ENCODE data around the gene CSGALNACT2. TPM values are rescaled to one million over a fixed set of nuclear protein-coding genes. Genes with fewer than 3 reads are reported as not detected.

Gene CSGALNACT2
- total RNA-seq, 1 experiment from 2014 or later, result 10.0 TPM

- no peaks in the 10 kb centered on the region for H3K36me3 Mint-ChIP-seq (ENCODE audit: insufficient read depth, unreplicated experiment)
- no TSS peak for BruUV-seq (replicated peaks)
These were observed 27.1 kb upstream of the CSGALNACT2 start for GRCh38 chr10:43111101-43111500.

DNA sequence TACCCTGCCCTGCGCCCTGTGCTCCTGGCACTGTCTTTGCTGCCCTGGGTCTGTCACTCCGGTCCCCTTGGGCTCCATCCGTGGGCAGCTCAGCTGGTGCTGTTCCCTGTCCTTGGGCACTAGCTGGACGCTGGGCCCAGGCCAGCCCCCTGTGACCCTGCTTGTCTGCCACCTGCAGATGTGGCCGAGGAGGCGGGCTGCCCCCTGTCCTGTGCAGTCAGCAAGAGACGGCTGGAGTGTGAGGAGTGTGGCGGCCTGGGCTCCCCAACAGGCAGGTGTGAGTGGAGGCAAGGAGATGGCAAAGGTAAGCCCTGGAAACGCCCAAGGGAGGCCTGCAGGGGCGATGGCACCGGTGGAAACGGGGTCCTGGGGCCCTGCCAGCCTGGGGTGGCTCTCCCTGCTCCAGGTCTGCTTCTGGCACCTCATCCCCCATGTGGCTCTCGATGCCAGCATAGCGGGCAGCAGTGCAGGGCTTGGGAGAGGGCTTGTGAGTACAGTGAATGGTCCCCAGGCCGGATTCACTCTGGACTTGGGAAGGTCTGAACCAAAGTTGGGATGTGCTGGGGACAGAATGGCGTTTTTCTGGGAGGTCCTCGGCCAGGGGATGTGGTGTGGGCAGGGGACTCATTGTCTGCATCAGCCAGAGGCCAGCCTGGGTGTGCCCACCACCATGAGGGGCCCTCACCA is 26.2 kb upstream of the CSGALNACT2 start:
- no TSS peak for BruUV-seq (replicated peaks)
- TF ChIP-seq, protein P1, sequence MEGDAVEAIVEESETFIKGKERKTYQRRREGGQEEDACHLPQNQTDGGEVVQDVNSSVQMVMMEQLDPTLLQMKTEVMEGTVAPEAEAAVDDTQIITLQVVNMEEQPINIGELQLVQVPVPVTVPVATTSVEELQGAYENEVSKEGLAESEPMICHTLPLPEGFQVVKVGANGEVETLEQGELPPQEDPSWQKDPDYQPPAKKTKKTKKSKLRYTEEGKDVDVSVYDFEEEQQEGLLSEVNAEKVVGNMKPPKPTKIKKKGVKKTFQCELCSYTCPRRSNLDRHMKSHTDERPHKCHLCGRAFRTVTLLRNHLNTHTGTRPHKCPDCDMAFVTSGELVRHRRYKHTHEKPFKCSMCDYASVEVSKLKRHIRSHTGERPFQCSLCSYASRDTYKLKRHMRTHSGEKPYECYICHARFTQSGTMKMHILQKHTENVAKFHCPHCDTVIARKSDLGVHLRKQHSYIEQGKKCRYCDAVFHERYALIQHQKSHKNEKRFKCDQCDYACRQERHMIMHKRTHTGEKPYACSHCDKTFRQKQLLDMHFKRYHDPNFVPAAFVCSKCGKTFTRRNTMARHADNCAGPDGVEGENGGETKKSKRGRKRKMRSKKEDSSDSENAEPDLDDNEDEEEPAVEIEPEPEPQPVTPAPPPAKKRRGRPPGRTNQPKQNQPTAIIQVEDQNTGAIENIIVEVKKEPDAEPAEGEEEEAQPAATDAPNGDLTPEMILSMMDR (IDR thresholded peaks at IDR 0.05; ENCODE audit: unreplicated experiment), result no peak
- Mint-ChIP-seq H3K4me1 (ENCODE audit: low read depth, unreplicated experiment) (no peaks in the 10 kb centered on the region), H3K27ac (ENCODE audit: unreplicated experiment) (no peak overlapping the region), H3K4me3 (ENCODE audit: low read depth, unreplicated experiment) (no peak overlapping the region), H3K36me3 (ENCODE audit: insufficient read depth, unreplicated experiment) (no peaks in the 10 kb centered on the region), H3K27me3 (ENCODE audit: unreplicated experiment) (peaks cover 27% of the 10 kb centered on the region), H3K9me3 (ENCODE audit: low read depth, unreplicated experiment) (no peaks in the 10 kb centered on the region)
- intact Hi-C loops (cut with micrococcal nuclease; ENCODE audit: unreplicated experiment), result no loop called here
- CTCF ChIA-PET, result no interaction called here
- DNase-seq, result no peak

More at GRCh38 chr10:43111101-43111500, 27.1 kb upstream of the CSGALNACT2 start:
- peaks cover 26% of the 10 kb centered on the region for H3K27me3 Mint-ChIP-seq (ENCODE audit: unreplicated experiment)
- CTCF ChIA-PET, result interaction anchor here (0.7 kb wide), 1 partner anchor 10 kb away, joined by 4 read pairs; no protein-coding TSS in a partner anchor
- intact Hi-C loops (cut with micrococcal nuclease; ENCODE audit: unreplicated experiment), result no loop called here
- no peaks in the 10 kb centered on the region for H3K9me3 Mint-ChIP-seq (ENCODE audit: low read depth, unreplicated experiment)
- H3K4me1 Mint-ChIP-seq (ENCODE audit: low read depth, unreplicated experiment), result no peaks in the 10 kb centered on the region
- no peak for DNase-seq
- H3K27ac Mint-ChIP-seq (ENCODE audit: unreplicated experiment), result no peak overlapping the region
- no peak overlapping the region for H3K4me3 Mint-ChIP-seq (ENCODE audit: low read depth, unreplicated experiment)
- TF ChIP-seq, protein P1 (IDR thresholded peaks at IDR 0.05; ENCODE audit: unreplicated experiment), result no peak

DNA sequence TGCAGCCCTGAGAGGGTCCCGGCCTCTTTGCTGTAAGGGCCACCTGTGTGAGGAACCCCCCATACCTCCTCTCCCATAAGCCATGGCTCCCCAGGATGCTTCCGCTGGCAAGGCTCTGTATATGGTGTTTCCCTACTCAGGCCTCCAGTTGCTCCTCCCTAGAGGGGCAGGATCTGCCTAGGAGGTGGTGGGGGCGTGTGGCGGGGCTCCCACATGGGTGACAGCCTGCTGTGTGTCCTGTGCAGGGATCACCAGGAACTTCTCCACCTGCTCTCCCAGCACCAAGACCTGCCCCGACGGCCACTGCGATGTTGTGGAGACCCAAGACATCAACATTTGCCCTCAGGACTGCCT is 25.7 kb upstream of the CSGALNACT2 start:
- TF ChIP-seq, protein P1 (IDR thresholded peaks at IDR 0.05; ENCODE audit: unreplicated experiment), result no peak
- Mint-ChIP-seq H3K4me3 (ENCODE audit: low read depth, unreplicated experiment) (no peak overlapping the region), H3K4me1 (ENCODE audit: low read depth, unreplicated experiment) (no peaks in the 10 kb centered on the region), H3K9me3 (ENCODE audit: low read depth, unreplicated experiment) (no peaks in the 10 kb centered on the region), H3K27ac (ENCODE audit: unreplicated experiment) (no peak overlapping the region), H3K27me3 (ENCODE audit: unreplicated experiment) (peaks cover 32% of the 10 kb centered on the region), H3K36me3 (ENCODE audit: insufficient read depth, unreplicated experiment) (no peaks in the 10 kb centered on the region)
- CTCF ChIA-PET, result no interaction called here
- intact Hi-C loops (cut with micrococcal nuclease; ENCODE audit: unreplicated experiment), result no loop called here
- BruUV-seq (replicated peaks), result no TSS peak
- DNase-seq, result no peak

DNA sequence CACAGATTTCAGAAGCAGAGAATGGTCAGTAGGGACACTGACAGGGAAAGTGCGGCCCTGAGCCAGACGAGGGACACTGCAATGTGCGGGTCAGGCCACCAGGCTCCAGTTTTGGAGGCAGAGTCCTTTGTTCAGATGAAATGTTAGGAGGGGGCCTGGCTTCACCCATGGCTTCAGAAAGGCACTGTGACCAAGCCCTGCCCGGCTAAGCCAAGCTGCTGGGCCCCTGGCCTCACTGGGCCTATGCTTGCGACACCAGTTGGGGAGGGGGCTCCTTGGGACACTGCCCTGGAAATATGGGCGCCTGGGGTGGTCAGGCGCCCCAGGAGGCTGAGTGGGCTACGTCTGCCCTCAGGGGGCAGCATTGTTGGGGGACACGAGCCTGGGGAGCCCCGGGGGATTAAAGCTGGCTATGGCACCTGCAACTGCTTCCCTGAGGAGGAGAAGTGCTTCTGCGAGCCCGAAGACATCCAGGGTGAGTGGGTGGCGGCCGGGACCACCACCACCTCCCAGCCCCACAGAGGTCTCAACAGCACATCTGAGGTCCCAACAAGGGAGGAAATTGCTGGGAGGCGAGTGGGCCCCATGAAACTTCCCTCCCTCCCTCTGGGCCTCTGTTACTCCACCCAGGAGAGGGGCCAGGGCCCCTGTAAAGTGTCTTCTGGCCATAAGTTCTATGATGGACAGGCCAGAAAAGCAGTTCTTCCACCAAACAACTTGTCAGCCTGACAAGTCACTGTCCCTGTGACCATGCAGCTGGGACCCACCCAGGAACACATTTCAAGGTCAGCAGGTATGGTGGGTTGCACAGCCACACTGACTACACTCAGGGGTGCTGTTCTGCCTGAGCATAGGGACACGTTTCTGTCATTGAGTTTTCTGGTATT is 24.8 kb upstream of the CSGALNACT2 start:
- Mint-ChIP-seq H3K9me3 (ENCODE audit: low read depth, unreplicated experiment) (no peaks in the 10 kb centered on the region), H3K36me3 (ENCODE audit: insufficient read depth, unreplicated experiment) (no peaks in the 10 kb centered on the region), H3K27me3 (ENCODE audit: unreplicated experiment) (peaks cover 41% of the 10 kb centered on the region), H3K4me1 (ENCODE audit: low read depth, unreplicated experiment) (no peaks in the 10 kb centered on the region), H3K4me3 (ENCODE audit: low read depth, unreplicated experiment) (no peak overlapping the region), H3K27ac (ENCODE audit: unreplicated experiment) (no peak overlapping the region)
- no peak for DNase-seq
- no TSS peak for BruUV-seq (replicated peaks)
- intact Hi-C loops (cut with micrococcal nuclease; ENCODE audit: unreplicated experiment), result no loop called here
- CTCF ChIA-PET, result no interaction called here
- TF ChIP-seq, protein P1 (IDR thresholded peaks at IDR 0.05; ENCODE audit: unreplicated experiment), result no peak
